GM10248 (cell line): ENCODE results near the gene FAM114A2.

Experiments
- CTCF ChIA-PET: fragments of 300-600 bp; sonication (Branson Sonifier 250); formaldehyde crosslinking; extraction: SDS; loops from one replicate; lab custom pipeline; 2021; ENCODE audit warnings: antibody characterized with exemption; lab: Yijun Ruan, JAX
- POLR2A ChIA-PET: fragments of 350-650 bp; sonication (Branson Sonifier 250); formaldehyde crosslinking; extraction: SDS; loops from one replicate; lab custom pipeline; 2020; ENCODE audit warnings: antibody characterized with exemption; lab: Yijun Ruan, JAX
- DNase-seq: peaks from one replicate; pipeline ENCODE4 v3.0.0; 2012; ENCODE audit errors: extremely low spot score
- TF ChIP-seq, protein P1 (sequence below): IDR thresholded peaks from 2 replicates; pipeline ENCODE4 v1.5.1; 2012; ENCODE audit warnings: mild to moderate bottlenecking, low read depth; ENCODE audit errors: extremely low read depth, missing control alignments, control extremely low read depth

The FAM114A2 gene

DNA sequence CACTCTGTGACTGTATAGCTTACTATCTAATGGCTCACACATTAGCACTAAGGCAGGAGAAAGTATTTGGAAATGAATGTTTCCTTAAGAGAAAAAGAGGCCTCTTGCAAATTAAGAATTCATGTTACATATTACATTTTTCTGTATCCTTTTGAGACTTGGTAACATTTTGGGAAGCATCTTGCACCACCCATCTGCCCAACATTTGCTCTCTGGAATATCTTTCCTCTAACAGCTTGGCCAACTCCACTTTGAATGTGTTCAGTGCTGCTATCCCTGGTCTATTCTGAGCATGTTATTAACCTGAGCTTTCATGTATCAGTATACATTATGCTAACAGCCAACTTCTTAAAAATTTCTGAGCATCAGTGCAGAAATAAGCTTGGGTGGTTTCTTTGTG, 27.3 kb upstream of the FAM114A2 start:
- no peak for DNase-seq
- ChIA-PET CTCF (interaction anchor here (1.0 to 3.0 kb wide), 4 partner anchors 10 to 340 kb away, joined by 3 to 11 read pairs (median 7); no protein-coding TSS in a partner anchor), POLR2A (no interaction called here)
- TF ChIP-seq, protein P1, sequence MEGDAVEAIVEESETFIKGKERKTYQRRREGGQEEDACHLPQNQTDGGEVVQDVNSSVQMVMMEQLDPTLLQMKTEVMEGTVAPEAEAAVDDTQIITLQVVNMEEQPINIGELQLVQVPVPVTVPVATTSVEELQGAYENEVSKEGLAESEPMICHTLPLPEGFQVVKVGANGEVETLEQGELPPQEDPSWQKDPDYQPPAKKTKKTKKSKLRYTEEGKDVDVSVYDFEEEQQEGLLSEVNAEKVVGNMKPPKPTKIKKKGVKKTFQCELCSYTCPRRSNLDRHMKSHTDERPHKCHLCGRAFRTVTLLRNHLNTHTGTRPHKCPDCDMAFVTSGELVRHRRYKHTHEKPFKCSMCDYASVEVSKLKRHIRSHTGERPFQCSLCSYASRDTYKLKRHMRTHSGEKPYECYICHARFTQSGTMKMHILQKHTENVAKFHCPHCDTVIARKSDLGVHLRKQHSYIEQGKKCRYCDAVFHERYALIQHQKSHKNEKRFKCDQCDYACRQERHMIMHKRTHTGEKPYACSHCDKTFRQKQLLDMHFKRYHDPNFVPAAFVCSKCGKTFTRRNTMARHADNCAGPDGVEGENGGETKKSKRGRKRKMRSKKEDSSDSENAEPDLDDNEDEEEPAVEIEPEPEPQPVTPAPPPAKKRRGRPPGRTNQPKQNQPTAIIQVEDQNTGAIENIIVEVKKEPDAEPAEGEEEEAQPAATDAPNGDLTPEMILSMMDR: no peak

DNA sequence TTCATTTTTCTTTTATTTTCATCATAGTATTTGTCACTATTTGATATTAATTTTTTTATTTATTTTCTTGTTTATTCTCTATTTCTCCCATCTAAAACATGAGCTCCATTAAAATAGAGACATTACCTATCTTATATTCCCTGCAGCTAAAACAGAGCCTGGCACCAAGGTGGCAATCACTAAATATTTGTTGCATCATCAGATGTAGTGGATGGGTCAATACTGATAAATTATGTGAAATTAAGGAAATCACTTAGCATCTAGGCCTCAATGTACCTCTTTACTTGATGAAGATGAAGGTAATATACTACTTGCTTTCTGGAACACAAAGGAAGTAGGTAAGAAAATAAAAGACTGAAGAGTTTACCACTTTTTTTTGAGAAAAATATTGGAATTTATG, 24.7 kb upstream of the FAM114A2 start:
- TF ChIP-seq, protein P1: no peak
- DNase-seq: no peak
- ChIA-PET CTCF (interaction anchor here (0.9 to 7.6 kb wide), 4 partner anchors 10 to 275 kb away, joined by 3 to 64 read pairs (median 8); no protein-coding TSS in a partner anchor), POLR2A (no interaction called here)

DNA sequence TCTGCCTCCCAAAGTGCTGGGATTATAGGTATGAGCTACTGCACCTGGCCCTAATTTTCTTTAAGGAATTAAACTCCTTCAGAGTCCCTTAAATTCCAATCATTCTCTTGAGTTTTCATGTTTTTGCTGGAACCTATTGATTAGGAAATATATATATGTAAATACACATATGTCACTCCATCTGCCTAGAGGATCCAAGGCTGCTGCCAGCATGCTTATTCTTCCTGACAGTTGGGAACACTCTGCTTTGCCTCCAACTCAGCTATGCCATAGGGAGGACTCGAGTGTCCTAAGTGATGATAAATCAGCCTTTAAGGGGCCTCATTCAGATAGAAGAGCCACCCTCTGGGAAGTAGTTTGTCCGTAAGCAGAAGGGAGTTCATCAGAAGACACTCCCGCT, 21.9 kb upstream of the FAM114A2 start:
- DNase-seq: no peak
- CTCF ChIA-PET: interaction anchor here (1.3 to 7.6 kb wide), 2 partner anchors 13 to 71 kb away, joined by 3 to 64 read pairs; no protein-coding TSS in a partner anchor
- TF ChIP-seq, protein P1: no peak
- POLR2A ChIA-PET: no interaction called here

DNA sequence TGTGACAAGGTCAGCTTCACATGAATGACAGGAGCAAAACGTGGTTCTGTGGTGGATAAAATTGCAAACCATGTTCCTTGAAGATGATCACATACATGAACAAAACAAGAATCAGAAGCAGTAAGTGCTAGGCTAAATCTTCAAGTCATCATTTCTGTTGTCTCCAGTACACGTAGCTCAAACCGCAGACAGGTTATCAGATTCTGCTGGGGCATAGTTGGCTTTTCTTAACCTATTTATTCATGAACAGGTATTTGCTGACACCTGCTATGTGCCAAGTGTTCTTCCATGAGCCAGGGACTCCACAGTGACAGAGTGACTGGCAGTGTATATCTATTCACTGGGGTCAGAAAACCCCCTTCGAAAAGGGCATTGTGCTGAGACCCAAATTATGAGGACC, 20.9 kb upstream of the FAM114A2 start:
- ChIA-PET POLR2A (interaction anchor here (0.6 to 0.9 kb wide), 2 partner anchors 21 to 849 kb away, joined by 3 read pairs; partner anchors contain the start of genes FAM114A2 and MFAP3), CTCF (interaction anchor here (0.8 to 7.6 kb wide), 12 partner anchors 9 to 461 kb away, joined by 3 to 64 read pairs (median 4); no protein-coding TSS in a partner anchor)
- no peak for DNase-seq
- TF ChIP-seq, protein P1: no peak

DNA sequence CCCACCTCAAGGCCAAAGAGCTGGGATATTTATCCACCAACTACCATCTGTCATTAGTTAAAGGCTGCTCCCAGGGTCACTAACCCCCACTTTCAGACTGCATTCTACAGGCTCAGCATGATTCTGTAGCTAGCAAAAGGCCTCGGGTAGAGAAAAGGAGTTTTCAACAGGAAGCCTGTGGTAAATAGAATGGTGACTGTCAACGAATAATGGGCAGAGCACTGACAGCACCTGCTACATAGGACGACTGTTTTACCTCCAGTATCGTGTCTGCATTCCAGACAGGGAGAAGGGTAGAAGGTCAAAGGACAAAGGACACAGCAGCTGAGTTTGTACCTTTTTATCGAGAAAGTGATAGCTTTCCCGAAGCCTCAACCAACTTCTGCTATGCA, 20.3 kb upstream of the FAM114A2 start:
- TF ChIP-seq, protein P1: no peak
- no peak for DNase-seq
- ChIA-PET POLR2A (interaction anchor here (0.9 kb wide), 1 partner anchor 20 kb away, joined by 3 read pairs; the partner anchor contains the start of genes FAM114A2 and MFAP3), CTCF (interaction anchor here (0.8 to 7.6 kb wide), 14 partner anchors 10 to 462 kb away, joined by 3 to 64 read pairs (median 4); no protein-coding TSS in a partner anchor)

DNA sequence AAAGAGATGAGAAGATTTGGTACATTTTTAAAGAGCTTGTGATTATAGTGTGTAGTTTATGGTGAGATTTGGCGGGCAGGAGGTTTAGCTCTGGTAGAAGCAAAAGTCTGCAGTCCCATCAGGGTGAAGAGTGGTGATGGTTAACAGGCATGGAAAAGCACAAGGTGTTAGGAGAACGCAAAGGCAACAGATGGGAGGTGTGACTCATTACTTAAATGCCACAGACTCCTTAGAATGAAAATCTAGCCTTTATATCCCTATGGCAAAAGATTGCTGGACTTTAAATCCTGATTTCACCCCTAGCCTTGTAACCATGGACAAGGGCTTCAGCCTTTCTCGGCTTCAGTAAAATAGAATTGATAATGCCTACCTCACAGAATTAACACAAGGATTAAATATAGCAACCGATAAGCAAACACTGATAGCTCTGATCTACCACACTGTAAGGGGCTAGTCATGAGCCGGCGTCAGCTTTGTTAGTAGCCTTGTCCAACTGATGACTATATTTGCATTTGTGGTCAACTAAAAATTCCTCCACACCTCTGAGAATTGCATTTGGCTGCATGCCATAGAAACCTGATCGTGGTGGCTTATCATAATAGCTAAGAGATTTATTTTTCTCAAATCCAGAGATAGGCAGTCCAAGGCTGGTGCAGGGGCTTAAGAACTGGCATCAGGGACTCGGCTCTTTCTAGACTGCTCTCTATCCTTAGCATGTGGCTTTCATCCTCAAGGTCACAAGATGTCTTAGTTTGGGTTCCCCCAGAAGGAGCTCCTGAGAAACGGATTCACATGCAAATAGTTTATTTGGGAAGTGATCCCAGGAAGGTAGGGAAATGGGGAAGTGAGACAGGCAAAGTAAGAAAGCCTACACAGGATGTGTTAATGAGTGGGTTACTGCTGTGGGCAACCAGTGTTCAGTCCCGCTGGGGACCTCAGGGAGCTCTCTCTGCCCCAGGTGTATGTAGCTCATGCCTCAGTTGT, 19.6 kb upstream of the FAM114A2 start:
- TF ChIP-seq, protein P1: no peak
- CTCF ChIA-PET: interaction anchor here (0.8 to 7.6 kb wide), 15 partner anchors 9 to 462 kb away, joined by 3 to 64 read pairs (median 3); no protein-coding TSS in a partner anchor

More for the DNA sequence above, 19.6 kb upstream of the FAM114A2 start:
- DNase-seq: no peak
- POLR2A ChIA-PET: no interaction called here
